Stomach (tissue), 4 donors: ENCODE results near the gene ARMC12.

Experiments used
- EP300 ChIP-seq: sonication (generic); formaldehyde crosslinking; IDR thresholded peaks from one replicate; pipeline ENCODE4 v1.6.1; 2017; ENCODE audit warnings: antibody characterized with exemption
- POLR2A ChIP-seq, 4 donors: fragments of 450-650 bp; IDR thresholded peaks; one replicate each; pipeline ENCODE4 v1.6.1; 2016; ENCODE audit warnings: antibody characterized with exemption in 4 of 4, control low read depth in 2 of 4, mild to moderate bottlenecking in 1 of 4, moderate library complexity in 1 of 4
- POLR2AphosphoS5 ChIP-seq, 3 donors: sonication (generic); formaldehyde crosslinking; IDR thresholded peaks; one replicate each; pipeline ENCODE4 v1.6.1; 2016; ENCODE audit warnings: antibody characterized with exemption in 3 of 3
- TF ChIP-seq, protein P1 (sequence below), 7 experiments: fragments of 450-650 bp in 4 of 7; fragments of 200-600 bp in 3 of 7; sonication (generic) in 3 of 7; IDR thresholded peaks; one replicate each; pipeline ENCODE4 v1.5.1; 2016 to 2019; ENCODE audit warnings: antibody characterized with exemption in 7 of 7, control low read depth in 2 of 7, mild to moderate bottlenecking in 1 of 7

DNA sequence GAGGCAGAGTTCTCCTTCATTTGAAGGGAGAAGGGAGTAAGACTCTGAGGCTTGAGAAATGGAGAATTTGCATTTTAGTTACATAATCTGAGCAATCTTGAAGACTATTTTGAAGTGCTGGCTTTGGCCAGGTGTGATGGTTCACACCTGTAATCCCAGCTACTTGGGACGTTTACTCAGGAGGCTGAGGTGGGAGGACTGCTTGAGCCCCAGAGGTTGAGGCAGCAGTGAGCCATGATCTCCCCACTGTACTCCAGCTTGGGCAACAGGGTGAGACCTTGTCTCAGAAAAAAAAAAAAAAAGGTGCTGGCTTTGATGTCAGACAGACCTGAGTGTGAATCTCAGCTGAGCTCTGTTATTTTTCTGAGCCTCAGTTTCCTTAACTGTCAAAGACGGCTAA, 12.4 kb upstream of the ARMC12 start:
- TF ChIP-seq, protein P1, sequence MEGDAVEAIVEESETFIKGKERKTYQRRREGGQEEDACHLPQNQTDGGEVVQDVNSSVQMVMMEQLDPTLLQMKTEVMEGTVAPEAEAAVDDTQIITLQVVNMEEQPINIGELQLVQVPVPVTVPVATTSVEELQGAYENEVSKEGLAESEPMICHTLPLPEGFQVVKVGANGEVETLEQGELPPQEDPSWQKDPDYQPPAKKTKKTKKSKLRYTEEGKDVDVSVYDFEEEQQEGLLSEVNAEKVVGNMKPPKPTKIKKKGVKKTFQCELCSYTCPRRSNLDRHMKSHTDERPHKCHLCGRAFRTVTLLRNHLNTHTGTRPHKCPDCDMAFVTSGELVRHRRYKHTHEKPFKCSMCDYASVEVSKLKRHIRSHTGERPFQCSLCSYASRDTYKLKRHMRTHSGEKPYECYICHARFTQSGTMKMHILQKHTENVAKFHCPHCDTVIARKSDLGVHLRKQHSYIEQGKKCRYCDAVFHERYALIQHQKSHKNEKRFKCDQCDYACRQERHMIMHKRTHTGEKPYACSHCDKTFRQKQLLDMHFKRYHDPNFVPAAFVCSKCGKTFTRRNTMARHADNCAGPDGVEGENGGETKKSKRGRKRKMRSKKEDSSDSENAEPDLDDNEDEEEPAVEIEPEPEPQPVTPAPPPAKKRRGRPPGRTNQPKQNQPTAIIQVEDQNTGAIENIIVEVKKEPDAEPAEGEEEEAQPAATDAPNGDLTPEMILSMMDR (IDR thresholded peaks at IDR 0.05), result no peak
- TF ChIP-seq POLR2AphosphoS5 (IDR thresholded peaks at IDR 0.05) (no peak), POLR2A (IDR thresholded peaks at IDR 0.05) (no peak), EP300 (no peak)
